A673 (cell line): ENCODE measurements around the gene EXOC2.

Source experiments
- CTCF ChIP-seq: fragments of 300-800, 200-600 bp; sonication (generic); conservative IDR thresholded peaks from 2 replicates; pipeline ENCODE4 v1.5.1; 2017; ENCODE audit warnings: low read depth, mild to moderate bottlenecking, antibody characterized with exemption, low read length, moderate library complexity, mixed read lengths
- EZH2 ChIP-seq: fragments of 200-600 bp; sonication (generic); IDR thresholded peaks from 2 replicates; pipeline ENCODE4 v1.6.1; 2017; ENCODE audit warnings: borderline replicate concordance, low read depth, mild to moderate bottlenecking, mixed read lengths, antibody characterized with exemption, low read length; ENCODE audit not compliant: poor library complexity, severe bottlenecking

GRCh38 chr6:499617-500016 is 193.3 kb downstream of the EXOC2 start:
- TF ChIP-seq CTCF (no peak), EZH2 (no peak)
